Measurements from ENCODE around the gene TCFL5. TPM values are rescaled to one million over a fixed set of nuclear protein-coding genes. Genes with fewer than 3 reads are reported as not detected.

TCFL5 gene
- total RNA-seq, 4 donors from 2014 or later = 9.0 to 20.3 (median 12.7) TPM

DNA sequence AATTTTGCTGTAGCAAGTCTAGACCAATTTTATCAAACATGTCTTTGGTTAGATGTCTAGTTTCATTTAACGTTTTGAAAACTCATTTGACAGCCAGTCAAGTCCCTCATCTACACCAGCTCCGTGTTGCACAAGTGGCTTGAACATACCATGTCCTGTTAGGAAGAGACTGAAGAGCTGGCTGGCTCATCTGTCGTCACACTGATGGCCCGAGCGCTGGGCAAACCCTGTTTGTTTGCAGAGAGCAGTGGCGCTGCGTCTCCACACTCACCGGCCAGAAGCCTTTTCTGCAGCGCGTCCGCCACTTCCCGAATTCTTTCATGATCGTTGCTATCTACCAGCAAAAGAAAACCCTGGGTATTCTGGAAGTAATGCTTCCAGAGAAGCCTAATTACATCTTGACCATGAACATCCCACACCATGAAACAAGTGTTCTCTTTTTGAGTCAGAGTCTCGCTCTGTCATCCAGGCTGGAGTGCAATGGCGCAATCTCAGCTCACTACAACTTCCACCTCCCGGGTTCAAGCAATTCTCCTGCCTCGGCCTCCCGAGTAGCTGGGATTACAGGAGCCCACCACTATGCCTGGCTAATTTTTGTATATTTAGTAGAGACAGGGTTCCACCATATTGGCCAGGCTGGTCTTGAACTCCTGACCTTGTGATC is 10.7 kb upstream of the TCFL5 start:
- DNase-seq (ENCODE audit: low spot score in 2 of 2) = no peak
- TF ChIP-seq, protein P1, sequence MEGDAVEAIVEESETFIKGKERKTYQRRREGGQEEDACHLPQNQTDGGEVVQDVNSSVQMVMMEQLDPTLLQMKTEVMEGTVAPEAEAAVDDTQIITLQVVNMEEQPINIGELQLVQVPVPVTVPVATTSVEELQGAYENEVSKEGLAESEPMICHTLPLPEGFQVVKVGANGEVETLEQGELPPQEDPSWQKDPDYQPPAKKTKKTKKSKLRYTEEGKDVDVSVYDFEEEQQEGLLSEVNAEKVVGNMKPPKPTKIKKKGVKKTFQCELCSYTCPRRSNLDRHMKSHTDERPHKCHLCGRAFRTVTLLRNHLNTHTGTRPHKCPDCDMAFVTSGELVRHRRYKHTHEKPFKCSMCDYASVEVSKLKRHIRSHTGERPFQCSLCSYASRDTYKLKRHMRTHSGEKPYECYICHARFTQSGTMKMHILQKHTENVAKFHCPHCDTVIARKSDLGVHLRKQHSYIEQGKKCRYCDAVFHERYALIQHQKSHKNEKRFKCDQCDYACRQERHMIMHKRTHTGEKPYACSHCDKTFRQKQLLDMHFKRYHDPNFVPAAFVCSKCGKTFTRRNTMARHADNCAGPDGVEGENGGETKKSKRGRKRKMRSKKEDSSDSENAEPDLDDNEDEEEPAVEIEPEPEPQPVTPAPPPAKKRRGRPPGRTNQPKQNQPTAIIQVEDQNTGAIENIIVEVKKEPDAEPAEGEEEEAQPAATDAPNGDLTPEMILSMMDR (IDR thresholded peaks at IDR 0.05) = no peak
- TF ChIP-seq EP300 (IDR thresholded peaks at IDR 0.05) (no peak), POLR2AphosphoS5 (IDR thresholded peaks at IDR 0.05) (no peak), POLR2A (IDR thresholded peaks at IDR 0.05) (no peak)
- Histone ChIP-seq H3K4me1 (peaks cover 19% of the 10 kb centered on the region), H3K27me3 (no peaks in the 10 kb centered on the region), H3K27ac (no peak overlapping the region), H3K4me3 (no peak overlapping the region), H3K36me3 (no peaks in the 10 kb centered on the region), H3K9me3 (no peaks in the 10 kb centered on the region)
- 87% methylated on average over 18 of the region's 18 CpGs for WGBS

DNA sequence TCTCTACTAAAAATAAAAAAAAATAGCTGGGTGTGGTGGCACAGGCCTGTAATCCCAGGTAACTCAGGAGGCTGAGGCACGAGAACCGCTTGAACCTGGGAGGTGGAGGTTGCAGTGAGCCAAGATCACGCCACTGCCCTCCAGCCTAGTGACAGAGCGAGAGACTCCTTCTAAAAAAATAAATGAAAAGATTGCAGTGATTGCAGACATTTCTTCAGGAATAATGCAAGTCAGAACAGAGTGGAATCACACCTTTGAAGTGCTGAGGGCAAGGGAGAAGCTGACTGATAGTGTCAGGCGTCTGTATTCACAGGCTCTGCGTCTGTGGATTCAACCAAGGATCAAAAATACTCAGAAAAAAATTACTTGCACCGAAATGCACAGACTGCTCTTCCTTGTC is 2.6 kb upstream of the TCFL5 start:
- no peaks in the 10 kb centered on the region for H3K9me3 ChIP-seq
- no peaks in the 10 kb centered on the region for H3K27me3 ChIP-seq
- H3K27ac ChIP-seq = no peak overlapping the region
- no peak overlapping the region for H3K4me3 ChIP-seq
- no peak for DNase-seq (ENCODE audit: low spot score in 2 of 2)
- no peak for TF ChIP-seq POLR2AphosphoS5 (IDR thresholded peaks at IDR 0.05)
- no peak for TF ChIP-seq EP300 (IDR thresholded peaks at IDR 0.05)
- TF ChIP-seq, protein P1 (IDR thresholded peaks at IDR 0.05) = no peak
- no peak for TF ChIP-seq POLR2A (IDR thresholded peaks at IDR 0.05)
- 92% methylated on average over 7 of the region's 7 CpGs for WGBS
- peaks cover 22% of the 10 kb centered on the region for H3K4me1 ChIP-seq
- no peaks in the 10 kb centered on the region for H3K36me3 ChIP-seq

DNA sequence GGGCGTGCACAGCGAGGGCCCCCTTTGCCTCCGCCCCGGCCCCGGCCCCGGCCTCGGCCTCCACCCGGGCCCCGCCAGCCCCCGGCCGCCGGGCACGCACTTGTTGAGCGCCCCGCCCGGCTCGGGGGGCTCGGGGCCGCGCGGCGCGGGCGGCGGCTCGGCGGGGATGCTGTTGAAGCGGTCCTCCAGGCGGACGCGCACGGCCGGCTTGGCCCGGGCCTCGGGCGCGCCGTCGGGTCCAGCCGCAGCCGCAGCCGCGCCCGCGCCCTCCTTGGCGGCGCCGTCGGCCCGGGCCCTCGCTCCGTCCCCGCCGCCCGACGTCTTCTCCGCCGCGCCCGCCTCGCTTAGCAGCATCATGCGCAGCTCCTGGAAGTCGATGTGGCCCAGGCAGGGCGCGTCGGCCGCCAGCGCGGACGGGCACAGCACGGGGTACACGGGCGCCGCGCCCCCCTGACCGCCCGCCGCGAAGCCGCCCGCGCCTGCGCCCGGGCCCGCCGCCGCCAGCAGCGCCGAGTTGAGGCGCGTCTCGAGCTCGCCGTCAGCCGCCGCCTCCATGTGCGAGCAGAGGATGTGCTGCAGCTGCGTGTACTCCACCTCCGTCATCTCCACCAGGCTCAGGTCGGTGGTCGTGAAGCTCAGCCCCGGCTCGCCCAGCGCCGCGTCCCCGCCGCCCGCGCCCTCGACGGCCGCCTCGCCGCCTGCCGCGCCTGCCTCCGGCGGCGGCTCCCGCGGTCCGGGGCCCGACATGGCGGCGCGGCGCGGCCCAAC is 514 bp downstream of the TCFL5 start:
- no peak overlapping the region for H3K27ac ChIP-seq
- H3K36me3 ChIP-seq = peaks cover 6% of the 10 kb centered on the region
- H3K4me1 ChIP-seq = peaks cover 35% of the 10 kb centered on the region
- H3K9me3 ChIP-seq = no peaks in the 10 kb centered on the region
- WGBS = 0% methylated on average over 5 of the region's 129 CpGs
- peak in 1 of 2 donors; percentile 68 for DNase-seq (ENCODE audit: low spot score in 2 of 2)
- H3K4me3 ChIP-seq = peak overlapping the region; percentile 51
- TF ChIP-seq, protein P1 (IDR thresholded peaks at IDR 0.05) = no peak
- no peak for TF ChIP-seq POLR2A (IDR thresholded peaks at IDR 0.05)
- H3K27me3 ChIP-seq = no peaks in the 10 kb centered on the region

DNA sequence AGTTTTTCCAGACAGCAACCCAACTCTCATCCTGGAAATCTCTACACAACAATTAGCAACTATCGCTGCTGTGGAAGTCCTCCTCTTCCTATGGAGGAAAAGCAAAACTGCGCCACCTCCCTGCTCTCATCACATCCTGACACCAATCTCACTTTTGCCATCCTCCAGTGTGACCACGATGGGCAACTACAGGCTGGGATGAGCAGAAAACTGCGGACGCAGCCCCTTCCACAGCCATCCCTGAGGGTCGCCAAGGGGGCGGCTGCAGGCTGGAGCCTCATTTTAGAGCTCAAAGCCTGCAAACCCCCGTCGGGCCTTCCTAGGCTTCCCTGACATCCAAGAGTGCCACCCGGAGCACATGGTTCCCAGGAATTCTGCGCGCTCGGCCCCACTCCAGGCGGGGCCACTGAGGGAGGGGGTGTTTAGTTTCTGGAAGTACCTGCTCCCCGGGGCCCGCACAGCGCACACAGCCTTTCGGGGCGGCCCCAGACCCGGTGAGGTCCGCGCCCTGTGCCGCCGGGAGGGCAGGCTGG is 1.2 kb downstream of the TCFL5 start:
- H3K27ac ChIP-seq = no peak overlapping the region
- no peak for DNase-seq (ENCODE audit: low spot score in 2 of 2)
- 26% methylated on average over 9 of the region's 24 CpGs for WGBS

More for the DNA sequence above, 1.2 kb downstream of the TCFL5 start:
- Histone ChIP-seq H3K9me3 (no peaks in the 10 kb centered on the region), H3K4me1 (peaks cover 35% of the 10 kb centered on the region), H3K36me3 (peaks cover 6% of the 10 kb centered on the region), H3K4me3 (peak overlapping the region; percentile 51), H3K27me3 (no peaks in the 10 kb centered on the region)
- TF ChIP-seq POLR2A (IDR thresholded peaks at IDR 0.05) = no peak
- no peak for TF ChIP-seq EP300 (IDR thresholded peaks at IDR 0.05)
- TF ChIP-seq, protein P1 (IDR thresholded peaks at IDR 0.05) = no peak
- TF ChIP-seq POLR2AphosphoS5 (IDR thresholded peaks at IDR 0.05) = no peak
